Loucy (cell line): ENCODE results near the gene PHETA2.

Experiments
- EZH2phosphoT487 ChIP-seq: fragments of 200-600 bp; IDR thresholded peaks from 2 replicates; pipeline ENCODE4 v1.6.1; 2018; ENCODE audit warnings: antibody characterized with exemption, mild to moderate bottlenecking, moderate library complexity, borderline replicate concordance
- TF ChIP-seq, protein P1 (sequence below): fragments of 200-600 bp; sonication (generic); conservative IDR thresholded peaks from 2 replicates; pipeline ENCODE4 v1.5.1; 2014; ENCODE audit warnings: mild to moderate bottlenecking, antibody characterized with exemption, low read length

DNA sequence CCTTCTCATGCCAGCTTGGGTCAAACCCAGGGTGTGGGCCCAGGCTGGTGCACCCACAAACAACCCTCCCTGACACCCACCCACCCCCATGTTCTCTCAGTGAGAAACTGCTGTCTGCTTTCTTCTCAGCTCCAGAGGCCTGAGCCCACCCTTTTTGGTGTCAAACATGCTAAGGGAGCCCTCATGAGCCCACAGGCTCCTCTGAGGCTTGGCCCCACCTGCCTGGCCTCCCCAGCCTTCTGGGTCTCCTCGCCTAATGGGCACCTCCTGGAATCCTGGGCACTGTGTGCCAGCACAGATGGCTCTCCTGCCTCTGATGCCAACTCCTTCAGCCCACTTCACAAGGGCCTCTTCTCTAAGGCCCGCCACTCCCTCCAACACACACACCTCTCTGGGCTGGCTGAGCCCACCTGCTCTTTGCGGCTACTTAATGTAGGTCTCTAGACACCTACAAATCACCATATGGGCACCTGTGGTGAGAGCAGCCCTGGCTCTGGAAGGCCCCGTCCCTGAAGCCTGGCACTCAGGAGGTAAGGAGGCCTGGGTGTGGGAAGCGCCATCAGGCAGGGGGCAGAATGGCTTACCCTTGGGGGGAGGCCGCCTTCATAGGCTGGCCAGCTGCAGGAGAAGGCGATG lies 7.8 kb upstream of the PHETA2 start:
- TF ChIP-seq, protein P1, sequence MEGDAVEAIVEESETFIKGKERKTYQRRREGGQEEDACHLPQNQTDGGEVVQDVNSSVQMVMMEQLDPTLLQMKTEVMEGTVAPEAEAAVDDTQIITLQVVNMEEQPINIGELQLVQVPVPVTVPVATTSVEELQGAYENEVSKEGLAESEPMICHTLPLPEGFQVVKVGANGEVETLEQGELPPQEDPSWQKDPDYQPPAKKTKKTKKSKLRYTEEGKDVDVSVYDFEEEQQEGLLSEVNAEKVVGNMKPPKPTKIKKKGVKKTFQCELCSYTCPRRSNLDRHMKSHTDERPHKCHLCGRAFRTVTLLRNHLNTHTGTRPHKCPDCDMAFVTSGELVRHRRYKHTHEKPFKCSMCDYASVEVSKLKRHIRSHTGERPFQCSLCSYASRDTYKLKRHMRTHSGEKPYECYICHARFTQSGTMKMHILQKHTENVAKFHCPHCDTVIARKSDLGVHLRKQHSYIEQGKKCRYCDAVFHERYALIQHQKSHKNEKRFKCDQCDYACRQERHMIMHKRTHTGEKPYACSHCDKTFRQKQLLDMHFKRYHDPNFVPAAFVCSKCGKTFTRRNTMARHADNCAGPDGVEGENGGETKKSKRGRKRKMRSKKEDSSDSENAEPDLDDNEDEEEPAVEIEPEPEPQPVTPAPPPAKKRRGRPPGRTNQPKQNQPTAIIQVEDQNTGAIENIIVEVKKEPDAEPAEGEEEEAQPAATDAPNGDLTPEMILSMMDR: no peak
- TF ChIP-seq EZH2phosphoT487: no peak
